Measurements from ENCODE around the gene CFAP53. TPM values are rescaled to one million over a fixed set of nuclear protein-coding genes. Genes with fewer than 3 reads are reported as not detected.

Gene CFAP53
- total and polyA plus RNA-seq, 2 of the 13 experiments (the other 11 are each of a cell fraction or from before 2014, with no cell fraction given): 0.05 to 0.07 TPM

- no peak overlapping the region for H3K4me3 ChIP-seq (replicated peaks in 1 of 3; ENCODE audit: insufficient read depth in 1 of 3, low read depth in 2 of 3, low read length in 3 of 3)
- CTCF ChIA-PET (ENCODE audit: low intra/inter-chr PET ratio, low total read pairs): no interaction called here
- 29% methylated on average over 5 of the region's 5 CpGs for WGBS (ENCODE audit: low lambda C conversion rate)
- H4K20me1 ChIP-seq (ENCODE audit: insufficient read depth, low read length): no peaks in the 10 kb centered on the region
- no peak overlapping the region for H3K9ac ChIP-seq (ENCODE audit: insufficient read depth, low read depth, low read length)
- TF ChIP-seq SMC3 (IDR thresholded peaks at IDR 0.05; ENCODE audit: low read length) (no peak), SAP130 (CRISPR knock-in tag; IDR thresholded peaks at IDR 0.05; ENCODE audit: low read depth) (no peak), BORCS8-MEF2B (CRISPR knock-in tag; IDR thresholded peaks at IDR 0.05) (no peak)
- no peaks in the 10 kb centered on the region for H3K79me2 ChIP-seq (ENCODE audit: insufficient read depth, low read length)
- H3K4me2 ChIP-seq (ENCODE audit: low read depth, low read length): no peak overlapping the region
- ATAC-seq (no peak), FAIRE-seq (no peak), DNase-seq (ENCODE audit: low spot score) (no peak)
- no TSS peak for BruUV-seq (replicated peaks)
- intact Hi-C loops (cut with micrococcal nuclease; ENCODE audit: unreplicated experiment): no loop called here
- in situ Hi-C loops (cut with HindIII; ENCODE audit: extremely low pct_ligation_motif_present, low pct_unique_long_range_greater_than_20kb): loop anchor here (5.0 to 10.0 kb wide), 2 partner anchors 142 to 285 kb away; no protein-coding TSS in a partner anchor
- no peaks in the 10 kb centered on the region for H3K9me3 ChIP-seq (ENCODE audit: low read length)
- peaks cover 0 to 31% of the 10 kb centered on the region in 2 experiments; a peak in 4 of 5 replicates for H3K27me3 ChIP-seq (ENCODE audit: control insufficient read depth in 1 of 2, insufficient read depth in 2 of 2, low read length in 2 of 2)
- no peak overlapping the region for H2AFZ ChIP-seq (ENCODE audit: low read length)
- H3K27ac ChIP-seq (ENCODE audit: extremely low read length, insufficient read depth, low read length): no peak overlapping the region
- POLR2A ChIA-PET: no interaction called here
- H3K36me3 ChIP-seq (replicated peaks in 1 of 2; ENCODE audit: control insufficient read depth in 1 of 2, insufficient read depth in 2 of 2, low read length in 2 of 2): no peaks in the 10 kb centered on the region
- H3K4me1 ChIP-seq (ENCODE audit: insufficient read depth, low read length): peaks cover 22% of the 10 kb centered on the region
Measured at GRCh38 chr18:50199346-50199855, 66.9 kb downstream of the CFAP53 start.

GRCh38 chr18:50196261-50196660 is 70.0 kb downstream of the CFAP53 start:
- no TSS peak for BruUV-seq (replicated peaks)
- Histone ChIP-seq H3K9me3 (ENCODE audit: low read length) (no peaks in the 10 kb centered on the region), H4K20me1 (ENCODE audit: insufficient read depth, low read length) (no peaks in the 10 kb centered on the region), H3K36me3 (replicated peaks in 1 of 2; ENCODE audit: control insufficient read depth in 1 of 2, insufficient read depth in 2 of 2, low read length in 2 of 2) (no peaks in the 10 kb centered on the region), H3K27ac (ENCODE audit: extremely low read length, insufficient read depth, low read length) (no peak overlapping the region), H3K4me3 (replicated peaks in 1 of 3; ENCODE audit: insufficient read depth in 1 of 3, low read depth in 2 of 3, low read length in 3 of 3) (no peak overlapping the region), H3K79me2 (ENCODE audit: insufficient read depth, low read length) (no peaks in the 10 kb centered on the region), H2AFZ (ENCODE audit: low read length) (no peak overlapping the region), H3K4me2 (ENCODE audit: low read depth, low read length) (no peak overlapping the region), H3K9ac (ENCODE audit: insufficient read depth, low read depth, low read length) (no peak overlapping the region), H3K27me3 (ENCODE audit: control insufficient read depth in 1 of 2, insufficient read depth in 2 of 2, low read length in 2 of 2) (peaks cover 0 to 20% of the 10 kb centered on the region in 2 experiments; a peak in 4 of 5 replicates), H3K4me1 (ENCODE audit: insufficient read depth, low read length) (peaks cover 28% of the 10 kb centered on the region)
- ChIA-PET POLR2A (no interaction called here), CTCF (ENCODE audit: low intra/inter-chr PET ratio, low total read pairs) (interaction anchor here (0.6 kb wide), 1 partner anchor 209 kb away, joined by 3 read pairs; no protein-coding TSS in a partner anchor)
- no peak for TF ChIP-seq ZNF350 (CRISPR knock-in tag; IDR thresholded peaks at IDR 0.05; ENCODE audit: borderline replicate concordance, low read depth)
- TF ChIP-seq GFI1 (CRISPR knock-in tag; IDR thresholded peaks at IDR 0.05; ENCODE audit: borderline replicate concordance): no peak
- TF ChIP-seq MYNN (CRISPR knock-in tag; IDR thresholded peaks at IDR 0.05; ENCODE audit: low read depth): no peak
- TF ChIP-seq KLF15 (CRISPR knock-in tag; IDR thresholded peaks at IDR 0.05; ENCODE audit: borderline replicate concordance): no peak
- no peak for TF ChIP-seq NFE2L1 (CRISPR knock-in tag; IDR thresholded peaks at IDR 0.05; ENCODE audit: borderline replicate concordance)
- no peak for TF ChIP-seq ZNF589 (CRISPR knock-in tag; conservative IDR thresholded peaks at IDR 0.05)
- no peak for TF ChIP-seq ZFP37 (CRISPR knock-in tag; IDR thresholded peaks at IDR 0.05; ENCODE audit: borderline replicate concordance)
- no peak for TF ChIP-seq ZNF564 (CRISPR knock-in tag; IDR thresholded peaks at IDR 0.05)
- TF ChIP-seq GPBP1L1 (CRISPR knock-in tag; IDR thresholded peaks at IDR 0.05): no peak
- no peak for TF ChIP-seq ZFP36L2 (CRISPR knock-in tag; IDR thresholded peaks at IDR 0.05)
- no peak for TF ChIP-seq ARNT2 (CRISPR knock-in tag; IDR thresholded peaks at IDR 0.05; ENCODE audit: low read depth)
- no peak for TF ChIP-seq HMG20A (CRISPR knock-in tag; IDR thresholded peaks at IDR 0.05; ENCODE audit: borderline replicate concordance)
- TF ChIP-seq FOSL1 (CRISPR knock-in tag; IDR thresholded peaks at IDR 0.05; ENCODE audit: borderline replicate concordance): no peak
- no peak for TF ChIP-seq ZNF879 (CRISPR knock-in tag; IDR thresholded peaks at IDR 0.05)
- TF ChIP-seq KAT7 (CRISPR knock-in tag; IDR thresholded peaks at IDR 0.05; ENCODE audit: borderline replicate concordance): no peak
- 74% methylated on average over 3 of the region's 3 CpGs for WGBS (ENCODE audit: low lambda C conversion rate)
- no peak for DNase-seq (ENCODE audit: low spot score)
- in situ Hi-C loops (cut with HindIII; ENCODE audit: extremely low pct_ligation_motif_present, low pct_unique_long_range_greater_than_20kb): loop anchor here (5.0 to 10.0 kb wide), 2 partner anchors 139 to 281 kb away; no protein-coding TSS in a partner anchor
- intact Hi-C loops (cut with micrococcal nuclease; ENCODE audit: unreplicated experiment): no loop called here
- no peak for FAIRE-seq
- ATAC-seq: no peak
